ENCODE measurements around the gene CST6.
A peak's percentile ranks its signal among the peaks of the same experiment; 100 is the strongest.
"Not testable (repeated sequence)": the region's sequence is repeated elsewhere in the genome, so short reads cannot be mapped to it uniquely, and the experiment has no call there.

The CST6 gene

GRCh38 chr11:65987336-65987735 is 24.5 kb upstream of the CST6 start:
- no peak for DNase-seq (ENCODE audit: low spot score)

GRCh38 chr11:65988791-65989592 is 22.8 kb upstream of the CST6 start:
- DNase-seq (ENCODE audit: low spot score): peak; percentile 95

GRCh38 chr11:65992056-65992455 is 19.8 kb upstream of the CST6 start:
- DNase-seq (ENCODE audit: low spot score): no peak

GRCh38 chr11:65997286-65997685 is 14.5 kb upstream of the CST6 start:
- no peak for DNase-seq (ENCODE audit: low spot score)

GRCh38 chr11:66001942-66002647 is 9.7 kb upstream of the CST6 start, which contains the start of the genes BANF1 and EIF1AD:
TSS of gene BANF1 (plus strand) at chr11:66002503. CDS start at chr11:66003251, 748 bp downstream.
TSS of gene EIF1AD (minus strand) at chr11:66002157. CDS start at chr11:66000389, 1,768 bp downstream.
- DNase-seq (ENCODE audit: low spot score): peak; percentile 95

GRCh38 chr11:66002648-66003225 is 9.1 kb upstream of the CST6 start:
- no peak for DNase-seq (ENCODE audit: low spot score)

GRCh38 chr11:66003291-66003690 is 8.5 kb upstream of the CST6 start:
- DNase-seq (ENCODE audit: low spot score): no peak

- no peak for DNase-seq (ENCODE audit: low spot score)
These were observed 7.6 kb upstream of the CST6 start for GRCh38 chr11:66004186-66004585.

- DNase-seq (ENCODE audit: low spot score): no peak
These were observed 5.5 kb upstream of the CST6 start for GRCh38 chr11:66006134-66006890.

- DNase-seq (ENCODE audit: low spot score): no peak
These were observed 5.0 kb upstream of the CST6 start for GRCh38 chr11:66006891-66007176.

- DNase-seq (ENCODE audit: low spot score): no peak
These were observed 4.6 kb upstream of the CST6 start for GRCh38 chr11:66007201-66007634.

GRCh38 chr11:66008095-66008467 is 3.7 kb upstream of the CST6 start:
- no peak for DNase-seq (ENCODE audit: low spot score)

- no peak for DNase-seq (ENCODE audit: low spot score)
These were observed 3.2 kb upstream of the CST6 start for GRCh38 chr11:66008468-66009101.

GRCh38 chr11:66010036-66010435 is 1.8 kb upstream of the CST6 start:
- DNase-seq (ENCODE audit: low spot score): not testable (repeated sequence)

GRCh38 chr11:66011239-66011784 is 496 bp upstream of the CST6 start:
- no peak for DNase-seq (ENCODE audit: low spot score)

- no peak for DNase-seq (ENCODE audit: low spot score)
These were observed 650 bp downstream of the CST6 start for GRCh38 chr11:66012371-66012945.

- DNase-seq (ENCODE audit: low spot score): no peak
These were observed 1.3 kb downstream of the CST6 start for GRCh38 chr11:66012946-66013761.

GRCh38 chr11:66013762-66014100 is 1.9 kb downstream of the CST6 start:
- no peak for DNase-seq (ENCODE audit: low spot score)

GRCh38 chr11:66014804-66015453 is 3.1 kb downstream of the CST6 start:
- DNase-seq (ENCODE audit: low spot score): no peak

GRCh38 chr11:66015454-66015881 is 3.7 kb downstream of the CST6 start:
- no peak for DNase-seq (ENCODE audit: low spot score)
